Dendritic cell treated with granulocyte-macrophage colony-stimulating factor and Interleukin-4, amounts not matched to agents 40 ng/mL and 50 ng/mL, for 4 days (primary cell): ENCODE results near the gene ARV1.

Source experiments
- H3K27ac Mint-ChIP-seq: one replicate; pipeline ENCODE4 v1.8.0; 2022; ENCODE audit warnings: mild to moderate bottlenecking, mixed read lengths
- H3K27me3 Mint-ChIP-seq: one replicate; pipeline ENCODE4 v1.8.0; 2022; ENCODE audit warnings: mild to moderate bottlenecking, mixed read lengths
- H3K36me3 Mint-ChIP-seq: one replicate; pipeline ENCODE4 v1.8.0; 2022; ENCODE audit warnings: low read depth, mixed read lengths
- H3K4me1 Mint-ChIP-seq: one replicate; pipeline ENCODE4 v1.8.0; 2022; ENCODE audit warnings: low read depth, mixed read lengths
- H3K4me3 Mint-ChIP-seq: one replicate; pipeline ENCODE4 v1.8.0; 2022; ENCODE audit warnings: mild to moderate bottlenecking, moderate library complexity, mixed read lengths
- H3K9me3 Mint-ChIP-seq: one replicate; pipeline ENCODE4 v1.8.0; 2022; ENCODE audit warnings: mixed read lengths
- intact Hi-C: fragments of 100-400 bp; cut with micrococcal nuclease; formaldehyde crosslinking; loops from one replicate; pipeline ENCODE4 v1.15.0; 2022

Gene ARV1

DNA sequence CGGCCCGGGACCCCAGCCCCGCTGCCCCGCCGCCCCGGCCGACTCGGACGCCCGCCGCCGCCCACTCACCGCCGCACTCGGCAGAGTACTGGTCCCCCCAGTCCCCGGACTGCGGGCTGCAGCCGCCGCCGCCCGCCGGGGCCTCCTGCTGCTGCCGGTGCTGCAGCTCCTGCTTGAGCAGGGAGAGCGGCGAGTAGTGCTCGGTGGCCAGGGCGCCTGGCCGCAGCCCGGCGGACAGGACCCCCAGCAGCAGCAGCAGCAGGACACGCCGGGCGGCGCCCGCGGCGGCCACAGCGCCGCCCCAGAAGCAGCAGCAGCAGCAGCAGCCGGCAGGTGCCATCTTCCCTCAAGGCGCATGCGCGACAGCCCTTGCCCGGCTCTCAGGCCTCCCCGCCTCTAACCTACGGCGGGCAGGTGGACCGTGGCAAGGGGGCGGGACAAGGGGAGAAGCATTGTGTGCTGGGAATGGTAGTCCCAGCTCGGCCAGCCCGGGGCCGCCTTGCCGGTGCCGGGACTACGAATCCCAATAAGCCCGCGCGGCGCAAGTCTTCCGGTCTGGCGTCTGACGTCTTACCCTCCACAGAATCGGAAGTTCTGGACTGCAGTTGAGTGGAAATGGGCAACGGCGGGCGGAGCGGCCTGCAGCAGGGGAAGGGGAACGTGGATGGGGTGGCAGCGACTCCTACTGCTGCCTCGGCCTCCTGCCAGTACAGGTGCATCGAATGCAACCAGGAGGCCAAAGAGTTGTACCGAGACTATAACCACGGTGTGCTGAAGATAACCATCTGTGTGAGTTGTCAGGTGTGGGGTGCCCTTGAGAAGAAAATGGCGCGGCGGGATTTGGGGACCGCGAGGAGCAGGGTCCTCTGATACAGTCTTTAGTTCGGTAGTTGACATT, at the start of gene ARV1, which contains the start of gene TTC13:
Gene ARV1, plus strand, starts transcription at position 604 of the 898 bp plus-strand sequence. Its CDS starts 12 bp downstream, at position 616.
Gene TTC13, minus strand, starts transcription at position 371 of the 898 bp plus-strand sequence. Its CDS starts 31 bp downstream, at position 340.
- Mint-ChIP-seq H3K9me3 (no peaks in the 10 kb centered on the region), H3K4me3 (peak within 1 kb of the TSS; percentile 83), H3K27ac (peak within 1 kb of the TSS; percentile 86), H3K4me1 (peaks cover 26% of the 10 kb centered on the region), H3K27me3 (no peaks in the 10 kb centered on the region), H3K36me3 (peaks cover 48% of the 10 kb centered on the region)
- intact Hi-C loops = loop anchor here (2.0 to 5.0 kb wide), 3 partner anchors 62 to 359 kb away; partner anchors contain the start of genes EXOC8, GNPAT and SPRTN

DNA sequence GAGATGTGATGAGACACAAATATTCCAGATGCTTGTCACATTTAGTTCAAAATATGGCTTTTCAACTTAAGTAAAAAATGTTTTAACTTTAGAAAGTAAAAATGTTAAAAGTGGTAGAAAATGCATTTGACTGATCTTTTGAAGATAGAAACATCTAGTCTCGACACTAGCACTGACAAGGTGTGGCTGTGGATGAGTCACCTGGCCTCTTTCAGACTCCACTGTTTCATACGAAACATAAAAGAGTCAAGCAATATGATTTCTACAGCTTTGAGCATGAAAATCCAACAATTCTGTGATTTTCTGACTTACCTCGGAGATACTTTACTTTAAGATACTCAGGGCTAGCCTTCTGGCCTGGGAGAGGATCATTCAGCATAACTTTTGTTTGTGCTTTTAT, 47.9 kb upstream of the ARV1 start:
- no peak overlapping the region for H3K4me3 Mint-ChIP-seq
- peaks cover 94% of the 10 kb centered on the region for H3K36me3 Mint-ChIP-seq
- H3K27ac Mint-ChIP-seq = no peak overlapping the region
- no peaks in the 10 kb centered on the region for H3K9me3 Mint-ChIP-seq
- H3K4me1 Mint-ChIP-seq = no peaks in the 10 kb centered on the region
- H3K27me3 Mint-ChIP-seq = no peaks in the 10 kb centered on the region
- intact Hi-C loops = no loop called here

DNA sequence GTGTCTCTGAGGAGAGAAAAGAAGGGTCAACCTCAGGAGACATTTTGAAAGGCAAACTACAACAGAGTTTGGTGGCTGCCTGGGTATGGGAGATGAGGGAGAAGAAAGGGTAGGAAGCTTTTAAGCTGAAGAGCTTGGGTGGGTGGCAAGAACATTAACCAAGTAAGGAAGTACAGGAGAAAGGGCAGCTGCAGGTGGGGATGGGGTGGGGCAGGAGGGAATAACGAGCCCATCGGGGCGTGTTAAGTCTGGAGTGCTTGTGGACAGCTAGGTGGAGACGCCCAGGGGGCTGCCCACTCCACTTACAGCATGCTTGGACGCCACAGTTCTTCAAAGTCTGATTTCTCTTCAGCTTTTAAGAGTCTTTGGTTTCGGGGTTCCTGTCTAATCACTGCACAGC, 43.0 kb upstream of the ARV1 start:
- H3K4me3 Mint-ChIP-seq = no peak overlapping the region
- no peaks in the 10 kb centered on the region for H3K27me3 Mint-ChIP-seq
- intact Hi-C loops = no loop called here
- H3K27ac Mint-ChIP-seq = no peak overlapping the region
- no peaks in the 10 kb centered on the region for H3K9me3 Mint-ChIP-seq
- H3K36me3 Mint-ChIP-seq = peaks cover 92% of the 10 kb centered on the region
- H3K4me1 Mint-ChIP-seq = no peaks in the 10 kb centered on the region

DNA sequence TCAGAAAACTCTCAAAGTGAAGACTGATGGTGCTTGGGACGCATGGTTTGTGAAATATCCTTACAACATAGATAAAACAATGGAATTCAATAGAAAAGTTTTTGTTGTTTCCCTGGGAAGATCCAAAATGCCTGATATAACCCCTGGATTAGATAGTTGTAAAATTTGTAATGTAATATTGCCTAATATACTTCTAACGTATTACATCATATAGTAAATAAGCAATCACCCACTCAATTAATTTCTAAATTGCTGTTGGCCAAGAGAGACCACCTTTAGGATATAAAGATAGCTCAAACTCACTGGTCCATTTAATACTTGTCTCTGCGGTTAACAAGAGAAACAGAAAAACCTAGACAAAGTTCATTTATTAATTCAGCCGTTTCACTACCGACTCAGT, 42.4 kb upstream of the ARV1 start:
- Mint-ChIP-seq H3K4me3 (no peak overlapping the region), H3K9me3 (no peaks in the 10 kb centered on the region), H3K36me3 (peaks cover 92% of the 10 kb centered on the region), H3K27me3 (no peaks in the 10 kb centered on the region), H3K27ac (no peak overlapping the region), H3K4me1 (no peaks in the 10 kb centered on the region)
- intact Hi-C loops = no loop called here

DNA sequence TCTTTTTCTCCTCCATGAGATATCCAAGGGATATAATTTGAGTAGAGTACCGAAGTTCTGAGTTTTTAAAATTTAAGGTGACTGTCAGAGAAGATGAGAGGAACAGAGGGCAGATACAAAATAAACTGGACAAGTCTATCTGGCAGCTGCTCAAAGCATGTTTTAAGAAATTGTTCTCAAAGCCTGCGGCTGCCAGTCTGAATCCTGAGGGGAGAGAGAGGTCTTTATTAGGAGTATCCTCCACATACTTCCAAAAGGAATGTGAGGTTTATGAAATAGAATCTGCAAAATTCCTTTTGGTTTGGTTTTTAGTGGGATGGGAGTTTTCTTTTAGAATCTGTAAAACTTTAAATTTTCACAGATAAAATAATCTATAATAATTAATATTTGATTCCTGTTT, 41.5 kb upstream of the ARV1 start:
- Mint-ChIP-seq H3K4me1 (no peaks in the 10 kb centered on the region), H3K4me3 (no peak overlapping the region), H3K27ac (no peak overlapping the region), H3K9me3 (no peaks in the 10 kb centered on the region), H3K27me3 (no peaks in the 10 kb centered on the region), H3K36me3 (peaks cover 84% of the 10 kb centered on the region)
- intact Hi-C loops = no loop called here

DNA sequence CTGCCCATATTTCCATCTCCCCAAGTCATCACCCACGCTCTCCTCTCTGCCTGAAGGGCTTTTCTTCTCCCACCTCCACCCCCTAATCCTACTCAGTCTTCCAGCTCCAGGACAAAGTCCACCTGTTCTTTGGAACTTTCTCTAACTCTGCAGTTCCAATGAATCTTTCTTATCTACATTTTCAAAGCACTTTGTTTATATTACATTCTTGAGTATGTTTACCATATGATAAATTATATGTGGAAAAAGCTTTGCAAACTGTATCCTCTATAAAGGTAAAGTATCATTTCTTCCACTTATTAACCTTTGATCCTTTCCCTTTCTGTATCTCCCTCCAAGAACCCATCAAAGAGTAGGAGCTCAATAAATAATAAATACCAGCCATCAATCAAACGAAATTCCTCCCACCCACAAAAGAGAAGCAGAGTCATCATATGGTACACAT, 39.9 kb upstream of the ARV1 start:
- Mint-ChIP-seq H3K36me3 (peaks cover 77% of the 10 kb centered on the region), H3K4me1 (no peaks in the 10 kb centered on the region), H3K27ac (no peak overlapping the region), H3K4me3 (no peak overlapping the region), H3K9me3 (no peaks in the 10 kb centered on the region), H3K27me3 (no peaks in the 10 kb centered on the region)
- intact Hi-C loops = no loop called here

DNA sequence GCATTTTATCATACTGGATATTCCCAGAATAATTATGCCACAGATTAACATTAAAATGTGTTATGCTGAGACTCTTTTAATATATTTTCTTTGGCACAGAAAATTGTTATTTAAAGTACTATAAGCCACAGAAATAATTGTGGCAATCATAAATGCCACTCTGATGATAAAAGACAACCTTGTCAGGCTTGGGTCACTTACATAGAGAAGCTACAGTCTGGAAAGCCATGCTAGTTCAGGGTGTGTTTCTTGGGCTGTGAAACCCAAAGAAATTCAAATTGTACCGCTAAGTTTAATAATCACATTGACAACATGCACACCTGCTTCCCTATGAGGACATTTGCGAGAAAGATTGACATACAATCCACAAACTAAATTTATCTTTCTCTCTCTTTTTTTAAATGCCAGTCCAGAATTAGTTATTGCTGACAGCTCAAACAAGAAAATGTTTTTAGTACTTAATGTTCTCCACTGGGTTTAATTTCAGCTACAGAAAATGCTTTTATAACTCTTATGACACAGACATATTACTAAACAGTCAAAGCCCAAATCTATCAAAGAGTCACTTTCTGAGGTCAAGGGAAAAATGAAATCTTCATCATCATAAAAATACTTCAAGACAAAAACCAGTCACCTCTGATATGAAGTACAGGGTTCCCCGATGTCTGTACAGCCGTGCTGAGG, 38.9 kb upstream of the ARV1 start:
- Mint-ChIP-seq H3K9me3 (no peaks in the 10 kb centered on the region), H3K27ac (no peak overlapping the region), H3K36me3 (peaks cover 76% of the 10 kb centered on the region), H3K4me1 (no peaks in the 10 kb centered on the region), H3K27me3 (no peaks in the 10 kb centered on the region), H3K4me3 (no peak overlapping the region)
- intact Hi-C loops = no loop called here

DNA sequence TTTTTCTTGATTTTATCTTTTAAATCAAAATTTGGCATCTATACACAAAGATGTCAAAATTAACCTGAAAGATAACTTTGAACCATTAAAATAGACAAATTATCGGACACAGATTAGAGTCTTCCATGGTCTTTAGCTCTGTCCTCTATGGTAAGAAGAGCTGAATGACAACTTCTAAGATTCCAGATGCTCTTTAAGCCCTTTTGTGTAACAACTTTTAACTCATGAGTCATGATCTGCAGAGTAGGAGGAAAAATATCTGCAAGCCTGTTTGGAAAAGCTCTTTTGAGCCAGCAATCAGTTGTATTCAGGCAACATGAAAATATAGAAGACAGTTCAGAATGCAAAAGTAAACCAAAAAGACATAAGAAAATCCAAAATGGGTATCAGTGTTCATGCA, 38.0 kb upstream of the ARV1 start:
- intact Hi-C loops = no loop called here
- H3K36me3 Mint-ChIP-seq = peaks cover 76% of the 10 kb centered on the region
- no peak overlapping the region for H3K4me3 Mint-ChIP-seq
- no peaks in the 10 kb centered on the region for H3K27me3 Mint-ChIP-seq
- no peaks in the 10 kb centered on the region for H3K4me1 Mint-ChIP-seq
- H3K27ac Mint-ChIP-seq = no peak overlapping the region
- H3K9me3 Mint-ChIP-seq = no peaks in the 10 kb centered on the region

DNA sequence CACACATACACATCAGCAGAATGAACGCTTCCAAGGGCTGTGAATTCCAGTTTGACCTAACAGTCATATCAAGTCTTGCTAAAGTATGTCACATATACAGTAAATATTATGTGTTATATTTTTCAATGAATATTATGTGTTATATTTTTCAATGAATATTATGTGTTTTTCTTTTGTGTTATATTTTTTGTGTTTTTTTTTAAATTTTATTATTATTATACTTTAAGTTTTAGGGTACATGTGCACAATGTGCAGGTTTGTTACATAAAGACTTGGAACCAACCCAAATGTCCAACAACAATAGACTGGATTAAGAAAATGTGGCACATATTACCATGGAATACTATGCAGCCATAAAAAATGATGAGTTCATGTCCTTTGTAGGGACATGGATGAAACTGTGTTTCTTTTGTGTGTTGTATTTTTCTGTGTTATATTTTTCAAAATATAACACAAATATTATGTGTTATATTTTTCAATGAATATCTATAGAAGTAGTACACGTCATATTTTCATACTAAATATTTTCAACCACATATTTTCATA, 35.8 kb upstream of the ARV1 start:
- intact Hi-C loops = no loop called here
- no peaks in the 10 kb centered on the region for H3K4me1 Mint-ChIP-seq
- H3K4me3 Mint-ChIP-seq = no peak overlapping the region
- no peaks in the 10 kb centered on the region for H3K9me3 Mint-ChIP-seq
- no peak overlapping the region for H3K27ac Mint-ChIP-seq
- H3K36me3 Mint-ChIP-seq = peaks cover 79% of the 10 kb centered on the region
- H3K27me3 Mint-ChIP-seq = no peaks in the 10 kb centered on the region

DNA sequence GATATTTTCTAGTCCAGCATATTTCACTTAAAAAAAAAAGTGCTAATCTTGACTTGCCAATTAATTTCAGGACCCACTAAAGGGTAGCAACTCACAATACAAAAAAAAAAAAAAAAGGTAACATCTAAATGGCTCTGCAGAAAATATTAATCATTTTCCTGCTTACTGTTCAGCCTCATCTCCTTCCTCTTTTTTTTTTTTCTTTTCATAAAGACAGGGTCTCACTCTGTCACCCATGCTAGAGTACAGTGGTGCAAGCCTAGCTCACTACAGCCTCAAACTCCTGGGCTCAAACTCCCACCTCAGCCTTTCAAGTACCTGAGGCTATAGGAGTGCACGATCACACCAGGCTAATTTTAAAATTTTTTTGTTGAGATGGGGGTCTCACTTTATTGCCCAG, 30.6 kb upstream of the ARV1 start:
- H3K36me3 Mint-ChIP-seq = peaks cover 77% of the 10 kb centered on the region

DNA sequence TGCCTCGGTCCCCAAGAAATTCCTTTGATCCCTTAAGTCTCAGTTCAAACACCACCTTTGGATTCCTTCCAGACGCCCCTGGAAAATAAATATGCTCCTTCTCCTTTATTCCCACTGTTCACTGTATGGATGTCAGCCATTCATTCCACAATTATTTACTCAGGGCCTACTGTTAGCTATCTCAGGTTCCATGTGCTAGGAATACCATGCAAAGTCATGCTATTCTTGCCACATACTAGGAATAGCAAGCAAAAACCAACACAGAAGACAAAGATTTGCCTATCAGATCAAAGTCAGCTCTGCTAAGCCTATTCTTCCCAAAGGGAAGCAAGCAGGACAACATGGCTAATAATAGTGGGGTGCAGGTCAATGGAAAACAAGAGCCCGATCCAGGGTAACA, 30.0 kb upstream of the ARV1 start:
- Mint-ChIP-seq H3K4me3 (no peak overlapping the region), H3K27ac (no peak overlapping the region)

More for the DNA sequence above, 30.6 kb upstream of the ARV1 start:
- Mint-ChIP-seq H3K4me1 (no peaks in the 10 kb centered on the region), H3K4me3 (no peak overlapping the region), H3K27ac (no peak overlapping the region), H3K27me3 (no peaks in the 10 kb centered on the region), H3K9me3 (no peaks in the 10 kb centered on the region)
- intact Hi-C loops = no loop called here

DNA sequence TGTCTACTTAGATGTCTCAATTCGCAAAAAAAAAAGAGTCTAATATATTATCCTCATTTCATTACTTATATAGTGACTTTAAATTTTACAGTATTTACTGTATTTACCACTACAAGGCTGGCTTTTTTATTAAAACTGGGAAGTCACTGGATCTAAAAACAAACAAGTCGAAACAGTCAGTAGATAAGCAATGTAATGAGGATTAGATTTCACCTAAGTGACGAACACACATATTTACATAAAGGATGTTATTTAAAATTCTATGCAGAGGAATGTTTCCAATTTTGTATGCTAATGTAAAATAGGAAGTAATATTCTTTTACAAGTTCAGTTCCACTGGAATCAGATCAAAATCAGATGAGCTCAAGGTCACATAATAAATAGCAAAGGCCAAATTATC, 28.5 kb upstream of the ARV1 start:
- peaks cover 81% of the 10 kb centered on the region for H3K36me3 Mint-ChIP-seq
- H3K4me1 Mint-ChIP-seq = no peaks in the 10 kb centered on the region
- no peak overlapping the region for H3K4me3 Mint-ChIP-seq

More for the DNA sequence above, 30.0 kb upstream of the ARV1 start:
- no peaks in the 10 kb centered on the region for H3K4me1 Mint-ChIP-seq
- peaks cover 79% of the 10 kb centered on the region for H3K36me3 Mint-ChIP-seq
- H3K9me3 Mint-ChIP-seq = no peaks in the 10 kb centered on the region
- intact Hi-C loops = no loop called here
- H3K27me3 Mint-ChIP-seq = no peaks in the 10 kb centered on the region

DNA sequence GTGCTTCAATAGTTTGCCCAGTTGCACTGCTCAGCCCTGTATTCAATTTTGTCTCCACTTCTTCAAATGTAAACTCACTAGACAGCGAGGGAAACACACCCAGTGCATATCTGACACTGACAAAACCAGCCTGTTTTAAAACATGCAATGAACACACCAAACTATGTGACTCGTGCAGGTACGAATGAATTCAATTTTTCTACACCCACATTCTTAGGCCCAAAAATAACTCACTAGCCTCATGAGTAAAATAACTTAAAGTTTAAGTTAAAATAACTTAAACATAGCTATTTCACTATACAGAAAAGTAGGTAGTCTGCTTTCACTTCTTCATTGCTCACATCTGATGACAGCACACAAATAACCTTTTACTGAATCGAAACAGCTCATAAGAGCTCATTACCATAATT, 21.3 kb upstream of the ARV1 start:
- Mint-ChIP-seq H3K27ac (no peak overlapping the region), H3K4me1 (peaks cover 7% of the 10 kb centered on the region), H3K9me3 (no peaks in the 10 kb centered on the region), H3K27me3 (no peaks in the 10 kb centered on the region), H3K4me3 (no peak overlapping the region), H3K36me3 (peaks cover 79% of the 10 kb centered on the region)
- intact Hi-C loops = no loop called here

More for the DNA sequence above, 28.5 kb upstream of the ARV1 start:
- no peaks in the 10 kb centered on the region for H3K9me3 Mint-ChIP-seq
- H3K27me3 Mint-ChIP-seq = no peaks in the 10 kb centered on the region
- intact Hi-C loops = no loop called here
- no peak overlapping the region for H3K27ac Mint-ChIP-seq

DNA sequence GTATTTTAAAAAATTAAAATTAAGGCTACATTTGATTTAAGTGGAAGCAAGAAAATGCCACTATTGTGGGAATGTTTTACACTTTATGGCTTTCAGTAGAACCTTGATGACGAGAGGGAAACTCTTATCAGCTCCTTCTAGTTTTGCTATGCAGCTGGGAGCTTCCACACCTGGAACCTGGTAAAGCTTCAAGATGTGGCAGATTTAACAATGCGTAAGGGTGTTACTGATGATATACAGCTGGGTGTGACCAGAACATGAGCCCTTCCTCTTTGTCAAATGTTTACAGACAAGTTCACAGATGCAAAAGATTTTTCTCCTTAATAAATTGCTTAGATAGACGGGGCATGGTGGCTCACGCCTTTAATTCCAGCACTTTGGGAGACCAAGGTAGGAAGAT, 20.5 kb upstream of the ARV1 start:
- Mint-ChIP-seq H3K27me3 (no peaks in the 10 kb centered on the region), H3K4me3 (no peak overlapping the region), H3K27ac (no peak overlapping the region), H3K4me1 (peaks cover 8% of the 10 kb centered on the region), H3K36me3 (peaks cover 82% of the 10 kb centered on the region), H3K9me3 (no peaks in the 10 kb centered on the region)
- intact Hi-C loops = no loop called here
